HG03066 (cell line): ENCODE data around the gene FAM98A.

ENCODE experiments used
- ATAC-seq: cut with Tn5 transposase; IDR thresholded peaks from one replicate; pipeline ENCODE4 v1.9.1; 2021; ENCODE audit warnings: low read depth; ENCODE audit not compliant: unreplicated experiment

FAM98A gene

DNA sequence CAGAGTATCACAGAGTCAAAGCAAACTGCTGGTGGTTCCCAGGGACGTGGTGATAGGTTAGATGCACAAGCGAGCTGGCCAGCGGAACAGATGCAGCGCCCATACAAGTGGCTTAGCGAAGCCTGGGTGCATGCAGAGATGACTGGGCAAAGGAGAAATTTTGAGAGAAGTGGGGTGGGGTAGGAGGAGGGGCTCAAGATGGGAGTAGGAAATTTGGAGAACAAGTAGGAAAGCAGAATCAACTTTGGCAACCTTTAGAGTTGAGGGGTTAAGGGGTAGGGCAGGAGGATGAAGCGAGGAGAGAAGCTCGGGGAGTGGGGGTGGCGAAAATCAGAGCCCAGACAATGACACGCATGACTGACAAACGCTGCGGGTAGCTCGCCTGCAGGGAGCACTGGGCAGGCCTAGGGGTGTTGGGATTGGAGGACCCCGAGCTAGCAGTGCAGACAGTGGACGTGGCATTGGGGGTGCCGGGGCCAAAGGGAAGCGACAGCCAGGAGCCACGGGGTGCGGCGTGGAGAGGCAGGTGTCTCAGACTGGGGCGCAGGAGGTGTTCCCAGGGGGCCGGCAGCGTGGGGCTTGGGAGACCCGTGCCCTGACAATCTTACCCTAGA is 431 bp downstream of the FAM98A start:
- peak; percentile 45 for ATAC-seq

DNA sequence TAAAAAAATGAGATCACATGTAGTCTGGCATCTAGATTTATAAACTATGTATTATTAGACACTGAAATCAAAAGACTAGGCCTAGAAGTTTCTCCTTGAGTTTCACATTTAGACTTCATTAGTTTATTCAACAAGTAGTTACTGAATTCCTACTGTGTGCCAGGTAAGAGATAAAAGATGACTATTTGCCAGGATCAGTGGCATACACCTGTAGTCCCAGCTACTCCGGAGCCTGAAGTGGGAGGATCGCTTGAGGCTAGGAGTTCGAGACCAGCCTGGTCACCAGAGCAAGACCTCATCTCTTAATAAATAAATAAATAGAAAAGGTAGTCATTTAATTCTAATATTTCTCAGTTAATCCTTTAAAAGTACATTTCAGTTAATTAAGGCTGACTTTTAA is 2.1 kb downstream of the FAM98A start:
- ATAC-seq = no peak

DNA sequence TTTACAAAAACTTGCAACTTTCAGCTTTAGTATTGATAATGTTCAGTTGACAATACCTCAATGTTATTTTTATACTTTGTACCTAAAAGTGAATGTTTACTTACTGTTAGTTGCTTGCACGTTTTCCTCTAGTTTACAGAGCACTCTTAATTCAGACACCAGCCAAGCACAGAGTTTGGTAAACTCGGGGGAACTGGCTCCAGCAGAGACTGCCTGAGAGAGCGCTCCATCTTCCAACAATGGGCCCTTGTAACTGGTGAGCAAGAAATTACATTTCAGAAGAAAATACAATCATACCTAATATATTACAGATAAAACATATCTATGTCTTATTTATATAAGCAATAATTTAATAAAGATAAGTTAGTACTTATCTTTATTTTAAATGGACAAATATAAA is 3.7 kb downstream of the FAM98A start:
- no peak for ATAC-seq

DNA sequence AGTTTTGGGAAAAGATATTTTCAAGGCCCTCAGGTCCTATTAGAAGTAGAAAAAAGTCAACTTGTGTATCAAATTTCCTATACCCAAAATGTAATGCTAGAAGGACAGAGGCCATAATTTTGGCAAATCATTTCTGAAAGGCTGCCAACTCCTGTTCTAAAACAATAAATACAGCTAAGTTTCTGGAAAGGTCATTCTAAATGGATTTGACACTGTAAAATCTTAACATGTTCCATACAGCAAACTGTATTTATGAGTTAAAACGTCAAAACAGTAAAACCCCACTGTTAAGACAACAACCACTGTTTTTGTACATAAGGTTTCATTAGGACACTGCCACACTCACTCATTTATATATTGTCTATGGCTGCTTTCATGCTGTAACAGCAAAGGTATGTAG is 9.7 kb downstream of the FAM98A start:
- ATAC-seq = no peak

DNA sequence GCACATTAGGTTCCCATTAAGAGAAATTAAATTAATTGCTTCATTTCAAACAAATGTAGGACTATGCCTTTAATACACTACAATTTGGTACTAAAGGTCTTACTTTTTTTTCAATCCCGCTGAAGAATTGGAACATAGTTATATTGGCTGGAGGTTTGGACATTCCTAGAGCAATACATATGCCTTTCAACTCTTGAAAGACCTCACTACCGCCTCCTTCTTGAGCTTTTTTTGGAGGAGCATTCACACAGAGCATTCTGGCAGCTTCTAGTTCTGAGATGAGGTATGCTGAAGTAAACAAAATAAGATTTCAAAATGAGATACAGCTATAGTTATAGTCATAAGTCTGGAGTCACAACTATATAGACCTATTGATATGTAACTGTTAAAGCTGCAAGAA is 10.9 kb downstream of the FAM98A start:
- no peak for ATAC-seq

DNA sequence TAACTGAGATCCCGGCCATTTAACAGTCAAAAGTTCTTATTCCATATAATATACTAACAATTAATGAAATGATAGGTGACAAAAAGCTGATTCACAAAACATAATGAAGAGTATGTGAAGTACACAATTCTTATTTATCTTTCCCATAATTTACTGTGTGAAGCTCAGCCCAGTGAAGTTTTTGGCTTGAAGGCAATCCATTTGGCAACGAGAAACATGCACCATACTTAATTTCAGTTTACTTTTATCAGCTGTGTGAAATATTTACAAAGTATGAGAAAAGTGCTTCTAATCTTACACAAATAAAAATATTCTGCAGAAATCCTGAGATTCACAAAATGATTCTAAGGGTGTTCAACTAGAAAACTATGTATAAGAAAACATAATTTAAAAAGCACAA is 12.3 kb downstream of the FAM98A start:
- no peak for ATAC-seq

DNA sequence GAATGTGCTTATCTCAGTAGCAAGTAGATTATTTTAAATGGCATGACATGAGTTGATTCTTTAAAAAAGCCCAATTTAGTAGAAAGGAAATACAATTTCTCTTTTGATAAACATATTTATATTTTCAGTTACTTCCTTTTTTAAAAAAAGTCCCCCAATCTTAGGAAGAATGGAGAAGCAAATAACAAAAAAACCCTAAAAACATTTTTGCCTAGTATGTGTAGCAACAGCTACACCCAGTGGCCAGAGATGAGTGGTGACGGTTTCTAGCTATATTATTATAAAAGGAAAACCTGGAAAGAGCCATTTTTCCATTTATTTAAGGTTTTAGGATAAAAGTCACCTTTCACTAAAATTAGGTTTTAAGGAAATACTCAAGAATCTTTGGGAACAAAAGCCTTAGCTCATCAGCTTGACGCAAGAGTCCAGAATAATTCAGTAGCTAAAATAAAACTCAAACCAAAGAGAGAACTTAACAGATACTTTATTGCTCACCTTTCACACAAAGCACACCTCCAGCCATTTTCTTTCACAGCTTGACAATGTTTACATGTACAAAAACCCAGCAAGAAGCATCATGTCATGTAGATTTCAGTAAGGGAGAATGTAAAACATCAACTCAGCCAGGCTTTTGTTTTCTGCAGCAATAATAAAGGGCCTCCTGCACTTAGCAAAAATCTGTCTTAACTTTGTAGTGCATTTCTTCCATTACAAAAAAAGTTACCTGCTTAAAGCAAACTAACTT is 15.7 kb downstream of the FAM98A start:
- ATAC-seq = no peak

DNA sequence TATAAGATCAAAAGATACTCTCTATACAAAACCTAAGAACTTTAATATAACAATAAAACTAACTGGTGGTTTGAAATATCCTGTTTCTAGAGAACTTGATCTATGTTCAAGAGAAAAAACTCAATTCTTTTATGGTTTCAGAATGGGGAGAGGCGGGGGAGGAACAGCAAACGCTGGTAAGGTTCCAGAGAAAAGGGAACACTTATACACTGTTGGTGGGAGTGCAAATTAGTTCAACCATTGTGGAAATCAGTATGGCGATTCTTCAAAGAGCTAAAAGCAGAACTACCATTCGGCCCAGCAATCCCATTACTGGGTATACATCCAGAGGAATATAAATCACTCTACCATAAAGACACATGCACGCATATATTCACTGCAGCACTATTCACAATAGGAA is 17.2 kb downstream of the FAM98A start:
- no peak for ATAC-seq

- no peak for ATAC-seq
Measured at GRCh38 chr2:33579227-33579626, 19.9 kb downstream of the FAM98A start.

DNA sequence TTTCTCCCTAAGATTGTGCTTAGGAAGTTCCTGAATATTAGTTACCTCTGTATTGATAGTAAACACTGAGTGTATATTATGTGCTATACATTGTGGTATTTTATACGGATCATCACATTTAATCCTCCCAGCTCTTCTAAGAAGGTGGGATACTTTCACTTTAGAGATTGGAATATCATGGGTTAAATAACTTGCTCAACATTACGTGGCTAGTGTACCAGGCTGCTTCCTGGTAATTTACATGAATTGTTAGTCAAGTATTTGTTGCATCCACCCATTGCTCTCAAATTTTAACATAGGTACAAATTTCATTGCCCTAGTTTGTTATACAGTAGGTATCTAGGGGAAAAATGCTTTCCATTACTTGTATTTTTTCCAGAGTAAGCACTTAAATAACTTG is 21.4 kb downstream of the FAM98A start:
- no peak for ATAC-seq

DNA sequence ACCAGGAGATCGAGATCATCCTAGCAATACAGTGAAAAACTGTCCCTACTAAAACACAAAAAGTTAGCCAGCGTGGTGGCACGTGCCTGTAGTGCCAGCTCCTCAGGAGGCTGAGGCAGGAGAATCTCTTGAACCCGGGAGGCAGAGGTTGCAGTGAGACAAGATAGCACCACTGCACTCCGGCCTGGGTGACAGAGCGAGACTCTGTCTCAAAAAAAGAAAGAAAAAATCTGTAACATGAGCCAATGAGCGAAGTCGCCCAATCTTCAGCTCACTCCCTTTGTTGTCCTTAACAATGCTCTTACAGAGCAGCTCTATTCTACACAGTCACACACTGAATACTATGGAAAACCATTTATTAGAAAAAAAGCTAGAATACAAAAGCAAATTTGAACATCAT is 22.0 kb downstream of the FAM98A start:
- no peak for ATAC-seq

GRCh38 chr2:33573657-33574056 is 25.4 kb downstream of the FAM98A start:
- no peak for ATAC-seq

DNA sequence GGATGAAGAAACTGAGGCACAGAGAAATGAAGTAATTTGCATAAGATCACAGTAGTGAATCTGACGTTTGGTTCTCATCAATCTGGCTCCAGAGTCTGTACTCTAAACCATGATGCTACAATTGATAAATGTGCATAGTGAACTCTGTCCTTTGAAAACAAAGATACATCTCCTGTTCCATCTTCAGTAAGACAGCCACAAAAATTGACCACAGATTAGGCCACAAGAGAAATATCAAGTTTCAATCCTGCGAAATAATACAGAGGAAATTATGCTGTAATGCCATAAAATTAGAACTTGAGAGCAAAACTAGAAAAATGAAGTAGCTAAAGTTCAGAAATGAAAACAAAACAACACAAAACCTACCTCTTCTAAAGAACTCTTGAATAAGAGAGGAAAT is 28.4 kb downstream of the FAM98A start:
- ATAC-seq = no peak

DNA sequence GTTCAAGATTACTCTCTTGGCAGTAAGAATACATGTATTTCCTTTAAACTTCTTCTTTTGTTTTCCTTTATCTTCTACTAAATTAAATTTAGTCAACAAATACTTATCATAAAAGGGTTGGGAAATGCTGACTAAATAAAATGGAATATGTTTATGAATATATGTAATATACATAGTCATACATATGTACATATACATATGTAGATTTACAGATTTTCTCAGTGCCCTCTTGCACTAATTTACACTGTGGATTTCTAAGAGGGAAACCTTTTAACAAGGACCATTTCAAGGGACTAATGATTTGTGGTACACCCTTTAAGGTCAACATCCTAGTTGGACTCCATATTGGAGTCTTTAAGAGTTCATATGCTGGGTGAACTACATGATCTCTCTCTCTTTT is 37.2 kb downstream of the FAM98A start:
- no peak for ATAC-seq

DNA sequence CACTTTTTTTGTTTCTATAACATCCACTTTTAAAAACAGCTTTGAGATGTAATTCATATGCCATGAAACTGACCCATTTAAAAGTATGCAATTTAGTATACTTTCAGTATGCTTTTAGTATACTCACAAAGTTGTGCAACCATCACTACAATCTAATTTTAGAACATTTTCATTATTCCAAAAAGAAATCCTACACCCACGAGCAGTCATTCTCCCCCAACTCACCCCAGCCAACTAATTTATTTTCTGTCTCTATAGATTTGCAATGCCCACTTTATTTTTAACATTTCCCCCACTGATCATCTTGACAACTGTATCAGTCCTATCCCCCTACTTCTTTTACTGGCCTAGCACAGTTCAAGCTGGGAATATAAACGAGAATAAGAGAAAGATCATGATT is 39.1 kb downstream of the FAM98A start:
- no peak for ATAC-seq

DNA sequence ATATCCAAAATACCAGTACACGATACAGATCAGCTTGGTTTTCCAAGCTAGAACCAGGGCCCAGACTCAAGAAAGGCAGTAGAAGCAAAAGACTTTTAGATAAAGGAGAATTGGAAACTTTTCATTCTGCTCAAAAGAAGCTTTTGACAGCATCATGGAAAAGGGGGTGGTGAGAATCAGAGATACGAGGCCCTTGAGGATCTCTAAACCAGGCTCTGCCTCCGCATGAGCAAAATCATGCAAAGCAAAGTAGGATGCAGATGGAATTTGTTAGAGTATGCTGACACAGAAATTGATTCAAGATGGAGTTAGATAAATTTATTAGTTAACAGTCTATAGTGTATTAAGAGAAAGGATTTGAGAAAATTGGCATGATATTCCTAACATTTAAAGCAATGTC is 39.8 kb downstream of the FAM98A start:
- ATAC-seq = no peak

DNA sequence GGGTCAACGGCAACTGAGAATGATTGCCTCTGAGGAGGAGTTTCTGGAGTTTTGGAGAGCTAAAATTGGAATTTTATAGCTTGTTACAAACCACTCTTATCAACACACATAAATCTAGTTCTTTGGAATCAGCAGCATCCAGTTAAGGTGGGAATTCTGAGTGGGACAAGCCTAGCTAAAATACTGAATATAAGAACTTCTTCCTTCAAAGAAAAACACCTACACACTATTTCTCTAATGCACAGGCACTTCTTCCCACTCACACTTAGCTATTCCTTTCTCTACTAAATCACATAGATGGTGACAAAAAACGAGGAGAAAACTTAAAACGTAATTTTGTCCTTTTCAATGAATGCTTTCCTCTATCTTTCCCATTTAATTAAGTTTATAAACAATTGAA is 43.4 kb downstream of the FAM98A start:
- ATAC-seq = no peak

DNA sequence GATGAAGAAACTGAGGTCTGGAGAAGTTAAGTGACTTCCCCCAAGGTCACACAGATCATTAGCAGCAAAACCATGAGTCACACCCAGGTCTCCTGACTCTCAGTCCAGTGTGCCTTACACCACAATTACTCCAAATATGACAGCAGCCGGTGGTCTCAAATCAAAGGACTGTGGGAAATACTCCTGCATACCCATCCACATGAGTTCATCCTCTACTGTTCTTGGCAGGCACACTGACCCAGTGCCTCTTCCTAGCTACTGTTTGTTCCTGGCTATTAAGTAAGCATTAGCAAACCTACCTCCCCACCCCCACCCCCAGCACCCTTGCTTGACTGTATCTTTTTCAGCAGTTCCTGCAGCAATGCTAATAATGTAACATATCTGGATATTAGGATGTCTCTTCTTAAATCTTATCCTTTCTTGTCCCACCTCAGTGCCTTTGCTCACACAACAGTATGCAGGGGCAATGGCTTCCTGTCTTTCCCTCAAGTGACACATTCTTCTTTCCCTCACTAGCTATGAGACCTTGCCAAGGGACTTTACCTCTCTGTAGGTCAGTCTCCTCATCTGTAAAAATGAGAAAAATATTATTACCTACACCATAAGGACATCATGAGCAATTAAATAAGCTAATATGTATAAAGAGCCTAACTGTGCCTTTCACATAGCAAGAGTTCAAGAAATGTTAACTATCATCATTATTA is 46.2 kb downstream of the FAM98A start:
- no peak for ATAC-seq

- no peak for ATAC-seq
Measured at GRCh38 chr2:33550206-33550605, 48.9 kb downstream of the FAM98A start.

- ATAC-seq = no peak
Measured at GRCh38 chr2:33541243-33541642, 57.9 kb downstream of the FAM98A start.

- ATAC-seq = no peak
Measured at GRCh38 chr2:33535421-33535820, 63.7 kb downstream of the FAM98A start.
